NCI-H345 (cell line): ENCODE measurements around the gene AGO4.

Experiments
- DNase-seq: peaks from one replicate; lab custom pipeline; 2025; lab: John Stamatoyannopoulos, UW

The AGO4 gene

DNA sequence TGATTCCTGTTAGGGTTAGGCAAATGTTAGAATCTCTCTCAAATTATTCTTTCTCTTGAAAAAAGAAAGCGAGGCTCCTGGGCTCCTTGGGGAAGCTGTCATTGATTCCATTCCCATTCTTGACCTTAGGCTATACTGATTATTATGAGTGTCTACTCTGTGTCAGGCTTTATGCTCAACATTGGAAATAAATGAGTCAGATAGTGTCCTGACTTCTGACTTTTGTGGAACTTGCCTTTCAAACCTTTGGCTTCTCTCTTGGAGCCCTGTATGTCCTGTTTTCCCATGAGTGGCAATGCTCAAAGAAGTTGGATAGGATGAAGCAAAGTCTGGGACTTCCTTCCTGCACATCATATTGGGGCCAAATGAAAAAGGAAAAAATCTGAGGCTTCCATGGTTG is 86.8 kb downstream of the AGO4 start:
- DNase-seq: no peak

DNA sequence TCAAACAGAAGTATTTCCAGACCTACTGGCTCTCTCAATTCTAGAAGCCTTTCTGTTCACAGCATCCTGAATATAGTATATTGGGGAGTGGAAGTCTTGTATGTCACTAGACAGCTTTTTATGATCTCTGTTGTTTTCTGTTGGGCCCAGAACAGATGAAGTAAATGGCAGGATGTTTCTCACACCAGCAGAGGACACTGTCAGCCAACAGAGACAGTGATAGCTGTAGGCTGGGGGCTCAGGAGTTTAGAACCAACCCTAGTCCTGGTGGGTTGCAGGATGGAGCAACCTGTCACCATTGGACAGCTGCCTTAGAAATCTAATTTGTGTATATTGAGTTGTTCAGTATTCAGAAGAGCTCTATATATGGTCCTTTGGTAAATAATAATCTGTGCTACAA is 92.1 kb downstream of the AGO4 start:
- no peak for DNase-seq

DNA sequence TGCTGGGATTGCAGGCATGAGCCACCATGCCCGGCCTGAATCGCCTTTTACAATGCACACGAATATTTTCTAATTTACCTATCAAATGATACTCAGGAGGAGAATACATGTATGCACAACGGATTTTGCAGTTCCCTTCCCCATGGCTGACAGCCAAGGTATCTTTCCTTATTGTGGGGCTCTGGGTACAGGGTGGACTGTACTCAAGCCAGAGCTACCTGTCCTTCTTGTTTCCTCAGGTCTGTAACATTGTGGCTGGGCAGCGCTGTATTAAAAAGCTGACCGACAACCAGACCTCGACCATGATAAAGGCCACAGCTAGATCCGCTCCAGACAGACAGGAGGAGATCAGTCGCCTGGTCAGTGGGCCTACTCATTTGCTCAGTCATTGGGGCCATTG is 93.4 kb downstream of the AGO4 start:
- no peak for DNase-seq

DNA sequence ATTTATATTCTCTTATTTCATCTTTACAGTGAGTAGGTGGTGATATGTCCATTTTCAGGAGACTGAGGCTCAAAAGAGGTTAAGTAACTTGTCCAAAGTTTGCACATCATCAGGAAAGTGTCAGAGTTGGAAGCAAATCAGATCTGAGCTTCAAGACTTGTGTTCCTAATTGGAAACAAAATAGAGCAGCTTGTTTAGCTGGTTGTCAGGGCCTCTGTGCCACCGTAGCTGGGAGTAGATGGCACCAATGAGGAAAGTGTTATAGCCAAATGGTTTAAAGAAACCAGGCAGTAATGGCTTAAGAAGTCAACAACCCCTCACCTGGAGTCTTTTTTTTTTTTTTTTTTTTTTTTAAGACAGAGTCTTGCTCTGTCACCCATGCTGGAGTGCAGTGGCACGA is 94.9 kb downstream of the AGO4 start:
- no peak for DNase-seq
